Liver (tissue), 9 donors: Measurements from ENCODE around the gene EBLN2. TPM values are rescaled to one million over a fixed set of nuclear protein-coding genes. Genes with fewer than 3 reads are reported as not detected.

Experiments
- DNase-seq: peaks from one replicate; pipeline ENCODE4 v3.0.0-alpha.2; 2017; ENCODE audit warnings: low spot score
- H3K27ac ChIP-seq, 2 donors: one replicate each; pipeline ENCODE4 v1.7.0; 2013; ENCODE audit warnings: inconsistent platforms in 2 of 2, low read length in 2 of 2, control low read depth in 1 of 2, low read depth in 1 of 2, mild to moderate bottlenecking in 1 of 2
- H3K27me3 ChIP-seq, 4 donors: one replicate each; pipeline versions ENCODE4 v1.6.1 to v1.7.0; 2013; ENCODE audit warnings: low read length in 3 of 4, inconsistent platforms in 1 of 4, mild to moderate bottlenecking in 1 of 4, moderate library complexity in 1 of 4; ENCODE audit not compliant: control insufficient read depth in 4 of 4, insufficient read depth in 4 of 4
- H3K36me3 ChIP-seq, 4 donors: one replicate each; pipeline versions ENCODE4 v1.6.1 to v1.7.0; 2013; ENCODE audit warnings: low read length in 3 of 4, mild to moderate bottlenecking in 3 of 4, low read depth in 1 of 4, moderate library complexity in 1 of 4; ENCODE audit not compliant: control insufficient read depth in 4 of 4, insufficient read depth in 3 of 4
- H3K4me1 ChIP-seq, 4 donors: one replicate each; pipeline versions ENCODE4 v1.6.1 to v1.7.0; 2013; ENCODE audit warnings: low read length in 3 of 4, mild to moderate bottlenecking in 3 of 4, moderate library complexity in 1 of 4; ENCODE audit not compliant: control insufficient read depth in 4 of 4, insufficient read depth in 4 of 4
- H3K4me3 ChIP-seq, 3 donors: one replicate each; pipeline versions ENCODE4 v1.6.1 to v1.7.0; 2013; ENCODE audit warnings: low read length in 3 of 3, control low read depth in 1 of 3, low read depth in 1 of 3, mild to moderate bottlenecking in 1 of 3
- H3K9ac ChIP-seq, 2 donors: one replicate each; pipeline ENCODE4 v1.7.0; 2013; ENCODE audit warnings: low read length in 2 of 2, mild to moderate bottlenecking in 2 of 2, moderate library complexity in 2 of 2, control low read depth in 1 of 2, low read depth in 1 of 2
- H3K9me3 ChIP-seq, 4 donors: one replicate each; pipeline versions ENCODE4 v1.6.1 to v1.7.0; 2013; ENCODE audit warnings: low read length in 3 of 4; ENCODE audit not compliant: control insufficient read depth in 4 of 4
- ATF3 ChIP-seq: IDR thresholded peaks from 2 replicates; pipeline ENCODE4 v1.6.1; 2016; ENCODE audit warnings: antibody characterized with exemption
- CTCF ChIP-seq: fragments of 150-350 bp; IDR thresholded peaks from 2 replicates; pipeline ENCODE4 v1.5.1; 2017; ENCODE audit warnings: improper control_type of control experiment, low read depth, low read length; ENCODE audit not compliant: missing input control
- EGR1 ChIP-seq, 2 donors: IDR thresholded peaks; 2 replicates each; pipeline ENCODE4 v1.6.1; 2016 to 2018; ENCODE audit warnings: antibody characterized with exemption in 2 of 2, low read depth in 2 of 2
- FOXA2 ChIP-seq: IDR thresholded peaks from 2 replicates; pipeline ENCODE4 v1.6.1; 2016; ENCODE audit warnings: antibody characterized with exemption
- GABPA ChIP-seq, 2 donors: IDR thresholded peaks in 1 of 2; conservative IDR thresholded peaks in 1 of 2; 2 replicates each; pipeline ENCODE4 v1.6.1; 2016; ENCODE audit warnings: antibody characterized with exemption in 2 of 2, mild to moderate bottlenecking in 1 of 2, moderate library complexity in 1 of 2
- HNF4A ChIP-seq, 2 donors: conservative IDR thresholded peaks; 2 replicates each; pipeline ENCODE4 v1.6.1; 2016; ENCODE audit warnings: antibody characterized with exemption in 2 of 2, mild to moderate bottlenecking in 2 of 2
- JUND ChIP-seq, 2 donors: IDR thresholded peaks; 2 replicates each; pipeline ENCODE4 v1.6.1; 2016; ENCODE audit warnings: antibody characterized with exemption in 2 of 2
- REST ChIP-seq: IDR thresholded peaks from 2 replicates; pipeline ENCODE4 v1.6.1; 2016; ENCODE audit warnings: antibody characterized with exemption, mild to moderate bottlenecking
- RXRA ChIP-seq, 2 donors: IDR thresholded peaks; 2 replicates each; pipeline ENCODE4 v1.6.1; 2017 to 2018; ENCODE audit warnings: antibody characterized with exemption in 2 of 2, mild to moderate bottlenecking in 1 of 2
- SP1 ChIP-seq: IDR thresholded peaks from 2 replicates; pipeline ENCODE4 v1.6.1; 2018; ENCODE audit warnings: antibody characterized with exemption, mild to moderate bottlenecking
- TAF1 ChIP-seq: conservative IDR thresholded peaks from 2 replicates; pipeline ENCODE4 v1.6.1; 2016; ENCODE audit warnings: antibody characterized with exemption, mild to moderate bottlenecking
- YY1 ChIP-seq: IDR thresholded peaks from 2 replicates; pipeline ENCODE4 v1.6.1; 2016; ENCODE audit warnings: antibody characterized with exemption, mild to moderate bottlenecking
- WGBS: extraction: QIAGEN DNeasy Blood & Tissue Kit; methylation state at CpG from one replicate; pipeline ENCODE4 v1.1.7; 2013; 5-methylcytosine and 5-hydroxymethylcytosine counted together
- polyA plus RNA-seq, 2 donors: library from polyadenylated mRNA; stranded (reverse) in 1 of 2; unstranded in 1 of 2; fragments of 200-250 nt in 1 of 2; fragments of >200 nt in 1 of 2; fragmentation: Nextera tagmentation in 1 of 2; extraction: Ambion mirVana in 1 of 2; gene quantifications; one replicate each; pipeline versions ENCODE4 v1.2.1 to v1.2.3, GENCODE V29; 2013 to 2015
- total RNA-seq, 2 donors: library from RNA; depleted of rRNA; stranded (reverse); fragments of >200 nt; gene quantifications; one replicate each; pipeline ENCODE4 v1.2.3, GENCODE V29; 2014
- TF ChIP-seq, protein P1 (sequence below): IDR thresholded peaks from 2 replicates; pipeline ENCODE4 v1.6.1; 2016; ENCODE audit warnings: antibody characterized with exemption
- donor health status: healthy.
- donor health status: healthy.
- donor health status: healthy.
- donor health status: healthy.
- donor health status: healthy.

EBLN2 gene
- total and polyA plus RNA-seq, 4 donors = 0.31 to 7.2 (median 2.0) TPM

DNA sequence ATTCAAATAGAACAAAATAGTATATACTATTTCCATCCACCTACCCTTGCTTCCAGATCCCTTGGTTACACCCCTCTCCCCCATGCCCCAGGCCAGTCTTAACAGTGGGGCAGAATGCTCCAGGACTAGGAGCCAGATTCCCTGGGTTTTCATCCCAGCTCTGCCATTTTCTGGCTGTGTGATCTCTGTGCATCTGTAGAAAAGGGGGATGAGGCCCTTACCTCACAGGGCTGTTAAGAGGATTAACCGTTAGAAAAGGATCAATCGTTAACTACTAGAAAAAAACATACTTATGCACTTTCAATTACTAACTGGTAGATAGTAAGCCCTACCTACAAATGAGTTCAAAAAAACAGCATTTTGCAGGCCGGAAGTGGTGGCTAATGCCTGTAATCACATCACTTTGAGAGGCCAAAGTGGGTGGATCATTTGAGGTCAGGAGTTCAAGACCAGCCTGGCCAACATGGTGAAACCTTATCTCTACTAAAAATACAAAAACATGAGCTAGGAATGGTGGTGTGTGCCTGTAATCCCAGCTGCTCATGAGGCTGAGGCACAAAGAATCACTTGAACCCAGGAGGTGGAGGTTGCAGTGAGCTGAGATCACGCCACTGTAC is 11.7 kb downstream of the EBLN2 start:
- no peak overlapping the region for H3K27ac ChIP-seq
- no peak overlapping the region for H3K9ac ChIP-seq
- no peaks in the 10 kb centered on the region for H3K4me1 ChIP-seq
- no peaks in the 10 kb centered on the region for H3K27me3 ChIP-seq
- peaks cover 0 to 2% (median 0%) of the 10 kb centered on the region in 4 donors for H3K36me3 ChIP-seq
- no peak for DNase-seq
- no peaks in the 10 kb centered on the region for H3K9me3 ChIP-seq
- H3K4me3 ChIP-seq = no peak overlapping the region
- WGBS = 64% methylated on average over 4 of the region's 4 CpGs
- TF ChIP-seq YY1 (no peak), EGR1 (IDR thresholded peaks at IDR 0.05; ENCODE audit: low read depth in 2 of 2) (no peak), SP1 (no peak), ATF3 (no peak), HNF4A (conservative IDR thresholded peaks at IDR 0.05) (no peak), FOXA2 (no peak), JUND (IDR thresholded peaks at IDR 0.05) (no peak), GABPA (IDR thresholded peaks at IDR 0.05 in 1 of 2, conservative IDR thresholded peaks at IDR 0.05 in 1 of 2) (no peak)
- TF ChIP-seq, protein P1, sequence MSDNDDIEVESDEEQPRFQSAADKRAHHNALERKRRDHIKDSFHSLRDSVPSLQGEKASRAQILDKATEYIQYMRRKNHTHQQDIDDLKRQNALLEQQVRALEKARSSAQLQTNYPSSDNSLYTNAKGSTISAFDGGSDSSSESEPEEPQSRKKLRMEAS = no peak

GRCh38 chr3:73074781-73075180 is 13.3 kb downstream of the EBLN2 start:
- Histone ChIP-seq H3K4me1 (no peaks in the 10 kb centered on the region), H3K27me3 (no peaks in the 10 kb centered on the region), H3K9me3 (no peaks in the 10 kb centered on the region), H3K27ac (no peak overlapping the region), H3K9ac (no peak overlapping the region), H3K4me3 (no peak overlapping the region), H3K36me3 (no peaks in the 10 kb centered on the region)
- no peak for DNase-seq
- TF ChIP-seq CTCF = no peak
- TF ChIP-seq GABPA (IDR thresholded peaks at IDR 0.05 in 1 of 2, conservative IDR thresholded peaks at IDR 0.05 in 1 of 2) = no peak
- no peak for TF ChIP-seq RXRA (IDR thresholded peaks at IDR 0.05)
- TF ChIP-seq TAF1 = no peak
- no peak for TF ChIP-seq FOXA2
- no peak for TF ChIP-seq EGR1 (IDR thresholded peaks at IDR 0.05; ENCODE audit: low read depth in 2 of 2)
- no peak for TF ChIP-seq SP1
- TF ChIP-seq ATF3 = no peak
- no peak for TF ChIP-seq HNF4A (conservative IDR thresholded peaks at IDR 0.05)
- no peak for TF ChIP-seq JUND (IDR thresholded peaks at IDR 0.05)
- no peak for TF ChIP-seq REST
- WGBS = 92% methylated on average over 8 of the region's 8 CpGs
